Activated T-helper 17 cell treated with anti-CD3 and anti-CD28 coated beads, Interleukin-2, amount 50 U/mL, for 72 hours (primary cell): ENCODE results near the gene FAM181B. TPM values are rescaled to one million over a fixed set of nuclear protein-coding genes. Genes with fewer than 3 reads are reported as not detected.

ENCODE experiments used
- ATAC-seq: fragments of 150-1000 bp; cut with Tn5 transposase; replicated peaks from 2 replicates; pipeline ENCODE4 v1.10.0; 2021; ENCODE audit warnings: mild to moderate bottlenecking, moderate library complexity
- H3K27ac Mint-ChIP-seq: one replicate; pipeline ENCODE4 v1.8.0; 2022; ENCODE audit warnings: mixed read lengths
- H3K27me3 Mint-ChIP-seq: one replicate; pipeline ENCODE4 v1.8.0; 2022; ENCODE audit warnings: mixed read lengths
- H3K36me3 Mint-ChIP-seq: one replicate; pipeline ENCODE4 v1.8.0; 2022; ENCODE audit warnings: low read depth, mild to moderate bottlenecking, mixed read lengths
- H3K4me1 Mint-ChIP-seq: one replicate; pipeline ENCODE4 v1.8.0; 2022; ENCODE audit warnings: mixed read lengths
- H3K4me3 Mint-ChIP-seq: one replicate; pipeline ENCODE4 v1.8.0; 2022; ENCODE audit warnings: mild to moderate bottlenecking, mixed read lengths
- H3K9me3 Mint-ChIP-seq: one replicate; pipeline ENCODE4 v1.8.0; 2022; ENCODE audit warnings: mixed read lengths
- total RNA-seq, 2 donors: library from RNA; stranded (reverse); gene quantifications; one replicate each; pipeline ENCODE4 v1.2.3, GENCODE V29; 2022

The FAM181B gene
- total RNA-seq, 2 donors from 2014 or later, result not detected

GRCh38 chr11:82682003-82682751, 51.5 kb downstream of the FAM181B start:
- Mint-ChIP-seq H3K27ac (no peak overlapping the region), H3K4me1 (peaks cover 3% of the 10 kb centered on the region), H3K4me3 (no peak overlapping the region), H3K36me3 (no peaks in the 10 kb centered on the region), H3K27me3 (peaks cover 17% of the 10 kb centered on the region), H3K9me3 (no peaks in the 10 kb centered on the region)
- peak; percentile 69 for ATAC-seq

- Mint-ChIP-seq H3K36me3 (no peaks in the 10 kb centered on the region), H3K4me1 (peaks cover 3% of the 10 kb centered on the region), H3K9me3 (no peaks in the 10 kb centered on the region), H3K27me3 (peaks cover 22% of the 10 kb centered on the region), H3K27ac (no peak overlapping the region), H3K4me3 (no peak overlapping the region)
- ATAC-seq, result no peak
These were observed 53.4 kb downstream of the FAM181B start for GRCh38 chr11:82680252-82680651.

Other genes starting within 250 kb of the FAM181B start
- gene PRCP, start 166.6 kb upstream of the FAM181B start, total RNA-seq, result 10 to 100 TPM; 20.9 to 26.9 TPM
- gene DDIAS, start 167.9 kb upstream of the FAM181B start, total RNA-seq, result 10 to 100 TPM in 1 of 2 donors, 1 to 10 TPM in 1; 6.1 to 17.3 TPM